Erythroblast (primary cell): Measurements from ENCODE around the gene BEAN1.

ENCODE experiments used
- GATA1 ChIP-seq: IDR thresholded peaks from 2 replicates; pipeline ENCODE4 v1.6.1; 2011; ENCODE audit warnings: low read depth, mild to moderate bottlenecking, control low read depth, low read length, moderate library complexity
- POLR2A ChIP-seq: IDR thresholded peaks from 2 replicates; pipeline ENCODE4 v1.6.1; 2011; ENCODE audit warnings: mild to moderate bottlenecking, low read length

DNA sequence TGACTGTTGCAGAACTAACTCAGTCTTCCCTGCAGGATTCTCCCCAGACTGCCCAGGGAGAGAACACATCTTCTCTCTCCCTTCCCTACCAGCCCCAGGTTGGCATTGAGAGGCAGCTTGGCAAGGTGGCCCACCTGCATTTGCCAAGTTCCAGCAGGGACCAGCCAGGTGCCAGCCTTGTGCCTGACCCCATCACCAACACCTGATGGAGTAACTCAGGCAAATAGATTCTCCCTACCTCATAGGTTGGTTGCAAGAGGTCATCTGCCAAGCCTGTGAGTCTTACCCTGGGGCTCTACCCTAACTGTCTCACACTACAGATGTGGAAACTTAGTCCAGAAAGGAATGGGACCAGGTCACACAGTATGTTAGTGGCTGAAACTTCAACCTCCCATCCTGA is 20.4 kb downstream of the BEAN1 start:
- TF ChIP-seq POLR2A (no peak), GATA1 (no peak)
